Neural progenitor cell (in vitro differentiated cells): ENCODE data around the gene WASL. TPM values are rescaled to one million over a fixed set of nuclear protein-coding genes. Genes with fewer than 3 reads are reported as not detected.

Source experiments
- DNase-seq: peaks from one replicate; pipeline ENCODE4 v3.0.0-alpha.2; 2016; ENCODE audit warnings: low spot score
- H2AFZ ChIP-seq: fragments of 200-600 bp; sonication (generic); replicated peaks from 2 replicates; pipeline ENCODE4 v1.6.1; 2016; ENCODE audit warnings: antibody characterized with exemption
- H3F3A ChIP-seq: fragments of 200-600 bp; sonication (generic); 2 replicates; pipeline ENCODE4 v1.6.1; 2016; ENCODE audit warnings: antibody characterized with exemption, low read depth
- H3K27ac ChIP-seq: fragments of 200-600 bp; sonication (generic); 2 replicates; pipeline ENCODE4 v1.5.1; 2016; ENCODE audit warnings: mild to moderate bottlenecking
- H3K27me3 ChIP-seq: fragments of 200-600 bp; sonication (generic); 2 replicates; pipeline ENCODE4 v1.6.1; 2016; ENCODE audit warnings: mild to moderate bottlenecking, moderate library complexity
- H3K36me3 ChIP-seq: fragments of 200-600 bp; sonication (generic); 2 replicates; pipeline ENCODE4 v1.5.1; 2016
- H3K4me1 ChIP-seq: fragments of 200-600 bp; sonication (generic); 2 replicates; pipeline ENCODE4 v1.6.1; 2016; ENCODE audit warnings: mixed run types
- H3K4me2 ChIP-seq: fragments of 200-600 bp; sonication (generic); 2 replicates; pipeline ENCODE4 v1.6.1; 2016
- H3K4me3 ChIP-seq: fragments of 200-600 bp; sonication (generic); 2 replicates; pipeline ENCODE4 v1.5.1; 2016
- H3K79me2 ChIP-seq: fragments of 200-600 bp; sonication (generic); 2 replicates; pipeline ENCODE4 v1.6.1; 2016; ENCODE audit warnings: low read depth
- H3K9ac ChIP-seq: fragments of 200-600 bp; sonication (generic); 2 replicates; pipeline ENCODE4 v1.6.1; 2016
- H3K9me3 ChIP-seq: fragments of 200-600 bp; sonication (generic); 2 replicates; pipeline ENCODE4 v1.5.1; 2016; ENCODE audit warnings: low read depth
- H4K20me1 ChIP-seq: fragments of 200-600 bp; sonication (generic); 2 replicates; pipeline ENCODE4 v1.6.1; 2016; ENCODE audit warnings: low read depth
- H3K27ac Mint-ChIP-seq: 3 replicates; pipeline ENCODE4 v1.8.0; 2021; ENCODE audit warnings: mixed read lengths
- H3K27me3 Mint-ChIP-seq: 2 replicates; pipeline ENCODE4 v1.8.0; 2022; ENCODE audit warnings: low read depth, mild to moderate bottlenecking, inconsistent platforms, moderate library complexity, mixed read lengths; ENCODE audit not compliant: insufficient read depth
- H3K36me3 Mint-ChIP-seq: 3 replicates; pipeline ENCODE4 v1.8.0; 2021; ENCODE audit warnings: mixed read lengths
- H3K4me1 Mint-ChIP-seq: 3 replicates; pipeline ENCODE4 v1.8.0; 2021; ENCODE audit warnings: mixed read lengths
- H3K4me3 Mint-ChIP-seq: 3 replicates; pipeline ENCODE4 v1.8.0; 2021; ENCODE audit warnings: mild to moderate bottlenecking, moderate library complexity, mixed read lengths
- H3K9me3 Mint-ChIP-seq: 3 replicates; pipeline ENCODE4 v1.8.0; 2020; ENCODE audit warnings: mixed read lengths
- CTCF ChIP-seq: fragments of 200-600 bp; sonication (generic); IDR thresholded peaks from 2 replicates; pipeline ENCODE4 v1.5.1; 2017; ENCODE audit warnings: antibody characterized with exemption, mild to moderate bottlenecking
- EZH2 ChIP-seq: fragments of 200-600 bp; sonication (generic); IDR thresholded peaks from 2 replicates; pipeline ENCODE4 v1.6.1; 2017; ENCODE audit warnings: antibody characterized with exemption, mild to moderate bottlenecking, moderate library complexity
- EZH2phosphoT487 ChIP-seq: fragments of 200-600 bp; sonication (generic); IDR thresholded peaks from 2 replicates; pipeline ENCODE4 v1.6.1; 2017; ENCODE audit warnings: antibody characterized with exemption
- total RNA-seq: library from RNA; depleted of rRNA; stranded (reverse); fragments of >200 nt; gene quantifications from 2 replicates; pipeline ENCODE4 v1.2.3, GENCODE V29; 2015; ENCODE audit warnings: low replicate concordance

The WASL gene
- total RNA-seq, 1 donor from 2014 or later, result 30.4 TPM

- no peaks in the 10 kb centered on the region for H3K9me3 Mint-ChIP-seq
- H3K27ac Mint-ChIP-seq, result no peak overlapping the region
- Histone ChIP-seq H3K9me3 (no peaks in the 10 kb centered on the region), H3K4me3 (no peak overlapping the region), H4K20me1 (no peaks in the 10 kb centered on the region), H3K4me1 (no peaks in the 10 kb centered on the region), H3K36me3 (no peaks in the 10 kb centered on the region), H3K27ac (no peak overlapping the region), H2AFZ (no peak overlapping the region), H3K27me3 (no peaks in the 10 kb centered on the region), H3K79me2 (no peaks in the 10 kb centered on the region), H3K9ac (no peak overlapping the region), H3F3A (no peaks in the 10 kb centered on the region), H3K4me2 (no peak overlapping the region)
- no peak overlapping the region for H3K4me3 Mint-ChIP-seq
- DNase-seq, result no peak
- H3K4me1 Mint-ChIP-seq, result peaks cover 10% of the 10 kb centered on the region
- H3K36me3 Mint-ChIP-seq, result no peaks in the 10 kb centered on the region
- H3K27me3 Mint-ChIP-seq, result peaks cover 2% of the 10 kb centered on the region
- no peak for TF ChIP-seq EZH2phosphoT487
- TF ChIP-seq EZH2, result no peak
- TF ChIP-seq CTCF, result no peak
Observed at GRCh38 chr7:123772652-123773051, 23.8 kb upstream of the WASL start.

- H3K27me3 Mint-ChIP-seq, result peaks cover 2% of the 10 kb centered on the region
- H3K4me1 Mint-ChIP-seq, result peaks cover 10% of the 10 kb centered on the region
- Histone ChIP-seq H3K4me3 (no peak overlapping the region), H3K4me1 (no peaks in the 10 kb centered on the region), H4K20me1 (no peaks in the 10 kb centered on the region), H3K36me3 (no peaks in the 10 kb centered on the region), H3K27me3 (no peaks in the 10 kb centered on the region), H2AFZ (no peak overlapping the region), H3K27ac (no peak overlapping the region), H3K4me2 (no peak overlapping the region), H3K79me2 (no peaks in the 10 kb centered on the region), H3F3A (no peaks in the 10 kb centered on the region), H3K9ac (no peak overlapping the region), H3K9me3 (no peaks in the 10 kb centered on the region)
- no peaks in the 10 kb centered on the region for H3K9me3 Mint-ChIP-seq
- H3K27ac Mint-ChIP-seq, result no peak overlapping the region
- no peak for TF ChIP-seq EZH2phosphoT487
- TF ChIP-seq CTCF, result no peak
- no peak for TF ChIP-seq EZH2
- no peak for DNase-seq
- H3K36me3 Mint-ChIP-seq, result no peaks in the 10 kb centered on the region
- H3K4me3 Mint-ChIP-seq, result no peak overlapping the region
Observed at GRCh38 chr7:123771846-123772245, 23.0 kb upstream of the WASL start.

- H3F3A ChIP-seq, result no peaks in the 10 kb centered on the region
- H3K4me1 Mint-ChIP-seq, result peaks cover 10% of the 10 kb centered on the region
- H3K27me3 ChIP-seq, result no peaks in the 10 kb centered on the region
- H4K20me1 ChIP-seq, result no peaks in the 10 kb centered on the region
- H3K4me3 ChIP-seq, result no peak overlapping the region
- H3K27me3 Mint-ChIP-seq, result peaks cover 2% of the 10 kb centered on the region
- H3K27ac ChIP-seq, result no peak overlapping the region
- H3K36me3 ChIP-seq, result no peaks in the 10 kb centered on the region
- H3K4me2 ChIP-seq, result no peak overlapping the region
- no peak overlapping the region for H3K9ac ChIP-seq
- no peaks in the 10 kb centered on the region for H3K36me3 Mint-ChIP-seq
- TF ChIP-seq EZH2 (no peak), CTCF (no peak), EZH2phosphoT487 (no peak)
- DNase-seq, result no peak
- H3K9me3 Mint-ChIP-seq, result no peaks in the 10 kb centered on the region
- no peak overlapping the region for H2AFZ ChIP-seq
- H3K4me1 ChIP-seq, result no peaks in the 10 kb centered on the region
- H3K79me2 ChIP-seq, result no peaks in the 10 kb centered on the region
- no peaks in the 10 kb centered on the region for H3K9me3 ChIP-seq
- no peak overlapping the region for H3K27ac Mint-ChIP-seq
- no peak overlapping the region for H3K4me3 Mint-ChIP-seq
Observed at GRCh38 chr7:123771256-123771655, 22.5 kb upstream of the WASL start.

GRCh38 chr7:123770378-123770777 lies 21.6 kb upstream of the WASL start:
- no peaks in the 10 kb centered on the region for H4K20me1 ChIP-seq
- no peak overlapping the region for H3K4me3 Mint-ChIP-seq
- no peaks in the 10 kb centered on the region for H3K9me3 ChIP-seq
- H3K27me3 ChIP-seq, result no peaks in the 10 kb centered on the region
- no peaks in the 10 kb centered on the region for H3K36me3 Mint-ChIP-seq
- no peaks in the 10 kb centered on the region for H3K9me3 Mint-ChIP-seq
- H3K4me3 ChIP-seq, result no peak overlapping the region
- no peaks in the 10 kb centered on the region for H3F3A ChIP-seq
- no peak overlapping the region for H2AFZ ChIP-seq
- H3K27ac Mint-ChIP-seq, result no peak overlapping the region
- H3K79me2 ChIP-seq, result no peaks in the 10 kb centered on the region
- no peaks in the 10 kb centered on the region for H3K27me3 Mint-ChIP-seq
- TF ChIP-seq CTCF, result no peak
- H3K4me1 Mint-ChIP-seq, result peaks cover 10% of the 10 kb centered on the region
- no peak overlapping the region for H3K9ac ChIP-seq
- H3K4me1 ChIP-seq, result no peaks in the 10 kb centered on the region
- no peak for DNase-seq
- H3K4me2 ChIP-seq, result no peak overlapping the region
- H3K36me3 ChIP-seq, result no peaks in the 10 kb centered on the region
- H3K27ac ChIP-seq, result no peak overlapping the region
